Thyroid gland (tissue), 4 donors: ENCODE data around the gene SLC1A7. TPM values are rescaled to one million over a fixed set of nuclear protein-coding genes. Genes with fewer than 3 reads are reported as not detected.
A peak's percentile ranks its signal among the peaks of the same experiment; 100 is the strongest.
"Not testable (repeated sequence)": the region's sequence is repeated elsewhere in the genome, so short reads cannot be mapped to it uniquely, and the experiment has no call there.

ENCODE experiments used
- DNase-seq, 2 donors: peaks; one replicate each; pipeline ENCODE4 v3.0.0-alpha.2; 2019
- H3K27ac ChIP-seq, 3 donors: fragments of 200-600 bp; sonication (generic); 1 replicate in 2 of 3; 2 replicates in 1 of 3; pipeline ENCODE4 v1.5.1; 2016 to 2019; ENCODE audit warnings: mild to moderate bottlenecking in 1 of 3, moderate library complexity in 1 of 3
- H3K27me3 ChIP-seq: fragments of 200-600 bp; sonication (generic); one replicate; pipeline ENCODE4 v1.5.1; 2019
- H3K36me3 ChIP-seq, 2 donors: fragments of 200-600 bp; sonication (generic); one replicate each; pipeline ENCODE4 v1.5.1; 2016 to 2019
- H3K4me1 ChIP-seq, 2 donors: fragments of 200-600 bp; sonication (generic); one replicate each; pipeline ENCODE4 v1.5.1; 2017 to 2019
- H3K4me3 ChIP-seq, 3 donors: fragments of 200-600 bp; sonication (generic); replicated peaks in 1 of 3; 1 replicate in 2 of 3; 2 replicates in 1 of 3; pipeline ENCODE4 v1.5.1; 2016; ENCODE audit warnings: mild to moderate bottlenecking in 1 of 3
- H3K9me3 ChIP-seq: fragments of 200-600 bp; sonication (generic); one replicate; pipeline ENCODE4 v1.5.1; 2017
- CTCF ChIP-seq, 6 experiments: fragments of 200-600 bp in 3 of 6; fragments of 450-650 bp in 3 of 6; sonication (generic) in 3 of 6; IDR thresholded peaks; one replicate each; pipeline ENCODE4 v1.5.1; 2016 to 2019; ENCODE audit warnings: antibody characterized with exemption in 6 of 6, mild to moderate bottlenecking in 2 of 6, inconsistent platforms in 1 of 6, moderate library complexity in 1 of 6
- POLR2A ChIP-seq, 2 donors: fragments of 450-650 bp; IDR thresholded peaks; one replicate each; pipeline ENCODE4 v1.6.1; 2017; ENCODE audit warnings: antibody characterized with exemption in 2 of 2, mild to moderate bottlenecking in 2 of 2, moderate library complexity in 1 of 2
- whole genome bisulfite sequencing, 2 donors: methylation state at CpG; one replicate each; pipeline ENCODE4 v1.1.5; 2017; 5-methylcytosine and 5-hydroxymethylcytosine counted together
- intact Hi-C: fragments of 100-400 bp; cut with DNase I; formaldehyde crosslinking; loops from one replicate; pipeline ENCODE4 v1.15.1; 2023
- total RNA-seq, 4 donors: library from RNA; depleted of rRNA; stranded (reverse); fragments of >200 nt; gene quantifications; one replicate each; pipeline ENCODE4 v1.2.3, GENCODE V29; 2016

Gene SLC1A7
- total RNA-seq, 4 donors from 2014 or later: 0.13 to 0.33 (median 0.20) TPM; not detected in 1

- H3K4me1 ChIP-seq: peaks cover 5 to 9% of the 10 kb centered on the region in 2 donors
- TF ChIP-seq CTCF (IDR thresholded peaks at IDR 0.05) (no peak), POLR2A (IDR thresholded peaks at IDR 0.05) (no peak)
- intact Hi-C loops: loop anchor here (10.0 kb wide), 1 partner anchor 262 kb away; the partner anchor contains the start of genes ECHDC2 and SCP2
- DNase-seq: no peak
- H3K27ac ChIP-seq: no peak overlapping the region
- no peaks in the 10 kb centered on the region for H3K9me3 ChIP-seq
- no peak overlapping the region for H3K4me3 ChIP-seq
- H3K36me3 ChIP-seq: no peaks in the 10 kb centered on the region
- no peaks in the 10 kb centered on the region for H3K27me3 ChIP-seq
- WGBS, 2 donors: 66 to 75% methylated on average over 3 of the region's 3 CpGs
Observed at GRCh38 chr1:53186533-53186932, 44.1 kb upstream of the SLC1A7 start.

GRCh38 chr1:53185955-53186297, 43.5 kb upstream of the SLC1A7 start:
- H3K9me3 ChIP-seq, H3K36me3 ChIP-seq, H3K27me3 ChIP-seq, DNase-seq, H3K27ac ChIP-seq, H3K4me1 ChIP-seq, H3K4me3 ChIP-seq: not testable (repeated sequence)
- intact Hi-C loops: loop anchor here (10.0 kb wide), 1 partner anchor 261 kb away; the partner anchor contains the start of genes ECHDC2 and SCP2
- TF ChIP-seq CTCF (IDR thresholded peaks at IDR 0.05): peak in 1 of 6 experiments; percentile 3
- WGBS, 2 donors: 76 to 77% methylated on average over 2 of the region's 2 CpGs

- Histone ChIP-seq H3K36me3 (no peaks in the 10 kb centered on the region), H3K27me3 (no peaks in the 10 kb centered on the region), H3K9me3 (no peaks in the 10 kb centered on the region), H3K27ac (no peak overlapping the region), H3K4me1 (peaks cover 5 to 9% of the 10 kb centered on the region in 2 donors), H3K4me3 (no peak overlapping the region)
- 73 to 79% methylated on average over 6 of the region's 6 CpGs for WGBS, 2 donors
- TF ChIP-seq CTCF (IDR thresholded peaks at IDR 0.05) (no peak), POLR2A (IDR thresholded peaks at IDR 0.05) (no peak)
- DNase-seq: no peak
- intact Hi-C loops: loop anchor here (10.0 kb wide), 1 partner anchor 259 kb away; the partner anchor contains the start of genes ECHDC2 and SCP2
Observed at GRCh38 chr1:53183095-53183990, 40.9 kb upstream of the SLC1A7 start.

GRCh38 chr1:53182716-53183094, 40.3 kb upstream of the SLC1A7 start:
- Histone ChIP-seq H3K4me3 (no peak overlapping the region), H3K27ac (no peak overlapping the region), H3K27me3 (no peaks in the 10 kb centered on the region), H3K36me3 (no peaks in the 10 kb centered on the region), H3K4me1 (peaks cover 5 to 9% of the 10 kb centered on the region in 2 donors), H3K9me3 (no peaks in the 10 kb centered on the region)
- TF ChIP-seq POLR2A (IDR thresholded peaks at IDR 0.05) (no peak), CTCF (IDR thresholded peaks at IDR 0.05) (no peak)
- WGBS, 2 donors: 65 to 76% methylated on average over 3 of the region's 3 CpGs
- intact Hi-C loops: loop anchor here (10.0 kb wide), 1 partner anchor 258 kb away; the partner anchor contains the start of genes ECHDC2 and SCP2
- DNase-seq: no peak

- no peaks in the 10 kb centered on the region for H3K9me3 ChIP-seq
- intact Hi-C loops: loop anchor here (10.0 kb wide), 1 partner anchor 257 kb away; the partner anchor contains the start of genes ECHDC2 and SCP2
- H3K4me1 ChIP-seq: peaks cover 5 to 9% of the 10 kb centered on the region in 2 donors
- DNase-seq: peak; percentile 85 to 92
- TF ChIP-seq POLR2A (IDR thresholded peaks at IDR 0.05) (no peak), CTCF (IDR thresholded peaks at IDR 0.05) (peak; percentile 73 to 86 (median 84))
- H3K4me3 ChIP-seq: no peak overlapping the region
- WGBS, 2 donors: 15 to 21% methylated on average over 16 of the region's 16 CpGs
- no peaks in the 10 kb centered on the region for H3K27me3 ChIP-seq
- no peak overlapping the region for H3K27ac ChIP-seq
- no peaks in the 10 kb centered on the region for H3K36me3 ChIP-seq
Observed at GRCh38 chr1:53182111-53182593, 39.7 kb upstream of the SLC1A7 start.
